HCT116 (cell line): ENCODE results near the gene COLEC11. TPM values are rescaled to one million over a fixed set of nuclear protein-coding genes. Genes with fewer than 3 reads are reported as not detected.

ENCODE experiments used
- ATAC-seq: fragments of 200-7000 bp; cut with Tn5 transposase; 2 replicates; pipeline ENCODE4 v1.9.1; 2020; ENCODE audit warnings: mild to moderate bottlenecking, moderate library complexity
- BruUV-seq: library from RNA; stranded (reverse); fragments of 400-500 nt; replicated peaks from 2 replicates; lab custom pipeline; 2021; lab: Mats Ljungman, UMichigan
- CTCF ChIA-PET: fragments of 300-600 bp; sonication (Branson Sonifier 250); formaldehyde crosslinking; loops from one replicate; lab custom pipeline; 2021; ENCODE audit warnings: antibody characterized with exemption; lab: Charles Lee
- POLR2A ChIA-PET: fragments of 300-600, 350-600 bp; sonication (Branson Sonifier 250); formaldehyde crosslinking; loops from one replicate; lab custom pipeline; 2021; ENCODE audit warnings: antibody characterized with exemption; lab: Charles Lee
- RAD21 ChIA-PET, 2 experiments: fragments of 300-600 bp; sonication (Branson Sonifier 250); formaldehyde crosslinking; loops; one replicate each; lab custom pipeline; 2023; ENCODE audit warnings: low total read pairs in 2 of 2; ENCODE audit not compliant: uncharacterized antibody in 2 of 2, unreplicated experiment in 2 of 2, low non-redundant PET in 1 of 2; lab: Charles Lee
- DNase-seq: peaks from one replicate; pipeline ENCODE4 v3.0.0-alpha.2; 2010; ENCODE audit warnings: low read depth, low spot score
- H2AFZ ChIP-seq: fragments of 200-600 bp; shearing (Covaris generic), sonication (generic); 2 replicates; pipeline ENCODE4 v1.6.1; 2017; ENCODE audit warnings: low read depth, mixed run types, mixed read lengths, antibody characterized with exemption, low read length; ENCODE audit not compliant: poor library complexity, severe bottlenecking
- H3K27ac ChIP-seq: 2 replicates; pipeline ENCODE4 v1.5.1; 2012; ENCODE audit warnings: low read depth, low read length
- H3K27me3 ChIP-seq: fragments of 200-600 bp; sonication (generic); 2 replicates; pipeline ENCODE4 v1.6.1; 2016; ENCODE audit warnings: mixed run types, low read length, mixed read lengths; ENCODE audit not compliant: insufficient read depth
- H3K36me3 ChIP-seq, 2 experiments: fragments of 200-500 bp in 1 of 2; fragments of 200-600 bp in 1 of 2; sonication (Bioruptor generic) in 1 of 2; sonication (generic) in 1 of 2; 2 replicates each; pipeline versions ENCODE4 v1.5.1 to v1.6.1; 2014 to 2016; ENCODE audit warnings: low read length in 2 of 2, inconsistent platforms in 1 of 2, mixed read lengths in 1 of 2, mixed run types in 1 of 2; ENCODE audit not compliant: insufficient read depth in 2 of 2, control insufficient read depth in 1 of 2
- H3K4me1 ChIP-seq, 2 experiments: fragments of 200-600 bp in 1 of 2; sonication (generic) in 1 of 2; 2 replicates each; pipeline versions ENCODE4 v1.5.1 to v1.6.1; 2012 to 2017; ENCODE audit warnings: low read length in 2 of 2, inconsistent platforms in 1 of 2, mild to moderate bottlenecking in 1 of 2, mixed read lengths in 1 of 2, mixed run types in 1 of 2, moderate library complexity in 1 of 2; ENCODE audit not compliant: insufficient read depth in 2 of 2, control insufficient read depth in 1 of 2
- H3K4me2 ChIP-seq: fragments of 200-600 bp; sonication (generic); 2 replicates; pipeline ENCODE4 v1.6.1; 2017; ENCODE audit warnings: mixed run types, low read length, mixed read lengths
- H3K4me3 ChIP-seq, 2 experiments: fragments of 200-600 bp in 1 of 2; sonication (generic) in 1 of 2; replicated peaks in 1 of 2; 2 replicates each; pipeline ENCODE4 v1.5.1; 2011 to 2016; ENCODE audit warnings: low read length in 2 of 2, control low read depth in 1 of 2, low read depth in 1 of 2, mild to moderate bottlenecking in 1 of 2, mixed read lengths in 1 of 2, mixed run types in 1 of 2
- H3K79me2 ChIP-seq: fragments of 200-600 bp; sonication (generic); 2 replicates; pipeline ENCODE4 v1.6.1; 2017; ENCODE audit warnings: mild to moderate bottlenecking, mixed run types, low read length, moderate library complexity, mixed read lengths; ENCODE audit not compliant: insufficient read depth
- H3K9ac ChIP-seq: fragments of 200-600 bp; sonication (generic); 2 replicates; pipeline ENCODE4 v1.6.1; 2016; ENCODE audit warnings: low read length, mixed read lengths
- H3K9me2 ChIP-seq: fragments of 200-600 bp; sonication (generic), shearing (Covaris generic); 2 replicates; pipeline ENCODE4 v1.6.1; 2017; ENCODE audit warnings: mixed run types, mild to moderate bottlenecking, moderate library complexity; ENCODE audit not compliant: insufficient read depth
- H3K9me3 ChIP-seq, 2 experiments: fragments of 200-500 bp in 1 of 2; fragments of 200-600 bp in 1 of 2; sonication (Bioruptor generic) in 1 of 2; sonication (generic) in 1 of 2; 2 replicates each; pipeline ENCODE4 v1.6.1; 2014 to 2017; ENCODE audit warnings: low read length in 2 of 2, mixed read lengths in 2 of 2, inconsistent platforms in 1 of 2, low read depth in 1 of 2, mild to moderate bottlenecking in 1 of 2, mixed run types in 1 of 2, moderate library complexity in 1 of 2; ENCODE audit not compliant: control insufficient read depth in 1 of 2, insufficient read depth in 1 of 2
- H4K20me1 ChIP-seq: fragments of 200-600 bp; sonication (generic), shearing (Covaris generic); 2 replicates; pipeline ENCODE4 v1.6.1; 2017; ENCODE audit warnings: mixed run types, mild to moderate bottlenecking, moderate library complexity; ENCODE audit not compliant: insufficient read depth
- ATF3 ChIP-seq: IDR thresholded peaks from 2 replicates; pipeline ENCODE4 v1.6.1; 2012
- CBX3 ChIP-seq: IDR thresholded peaks from 2 replicates; pipeline ENCODE4 v1.6.1; 2012; ENCODE audit warnings: low read depth
- CEBPB ChIP-seq: IDR thresholded peaks from 2 replicates; pipeline ENCODE4 v1.6.1; 2012; ENCODE audit warnings: low read depth
- ELF1 ChIP-seq: IDR thresholded peaks from 2 replicates; pipeline ENCODE4 v1.6.1; 2012; ENCODE audit warnings: low read depth, borderline replicate concordance
- EZH2 ChIP-seq: fragments of 200-600 bp; sonication (generic); IDR thresholded peaks from 2 replicates; pipeline ENCODE4 v1.6.1; 2017; ENCODE audit warnings: antibody characterized with exemption, mixed run types
- EZH2phosphoT487 ChIP-seq: fragments of 200-600 bp; IDR thresholded peaks from 2 replicates; pipeline ENCODE4 v1.6.1; 2018; ENCODE audit warnings: antibody characterized with exemption, borderline replicate concordance
- FOSL1 ChIP-seq: IDR thresholded peaks from 2 replicates; pipeline ENCODE4 v1.6.1; 2012; ENCODE audit warnings: low read depth
- JUND ChIP-seq: IDR thresholded peaks from 2 replicates; pipeline ENCODE4 v1.6.1; 2012
- MAX ChIP-seq: IDR thresholded peaks from 2 replicates; pipeline ENCODE4 v1.6.1; 2012
- POLR2A ChIP-seq: IDR thresholded peaks from 2 replicates; pipeline ENCODE4 v1.7.0; 2011; ENCODE audit warnings: borderline replicate concordance; ENCODE audit not compliant: insufficient read depth, insufficient read length; ENCODE audit errors: extremely low read depth
- POLR2AphosphoS5 ChIP-seq: IDR thresholded peaks from 2 replicates; pipeline ENCODE4 v1.6.1; 2011; ENCODE audit warnings: mild to moderate bottlenecking, low read depth, low read length, moderate library complexity
- SIN3A ChIP-seq: IDR thresholded peaks from 2 replicates; pipeline ENCODE4 v1.6.1; 2012; ENCODE audit warnings: low read depth
- SP1 ChIP-seq: IDR thresholded peaks from 2 replicates; pipeline ENCODE4 v1.6.1; 2012; ENCODE audit warnings: low read depth
- YY1 ChIP-seq: IDR thresholded peaks from 2 replicates; pipeline ENCODE4 v1.6.1; 2011; ENCODE audit warnings: low read length, low read depth, moderate library complexity, mild to moderate bottlenecking; ENCODE audit not compliant: insufficient replicate concordance; ENCODE audit errors: extremely low read depth
- ZFX ChIP-seq: fragments of 450-650 bp; IDR thresholded peaks from 2 replicates; pipeline ENCODE4 v1.6.1; 2017
- intact Hi-C: fragments of 100-400 bp; cut with micrococcal nuclease; formaldehyde crosslinking; loops from 2 replicates; pipeline ENCODE4 v1.10.0; 2022
- total RNA-seq: library from RNA; stranded (reverse); gene quantifications from one replicate; pipeline ENCODE4 v1.2.1, GENCODE V29; 2021; ENCODE audit not compliant: unreplicated experiment

COLEC11 gene
- total RNA-seq, 1 experiment from 2014 or later, result 0.15 TPM

- CTCF ChIA-PET, result no interaction called here
- no peaks in the 10 kb centered on the region for H3K9me2 ChIP-seq
- DNase-seq (no peak), ATAC-seq (peak; percentile 43)
- H3K9ac ChIP-seq, result no peak overlapping the region
- H3K4me3 ChIP-seq, result no peak overlapping the region
- TF ChIP-seq EZH2phosphoT487 (no peak), SIN3A (no peak), POLR2AphosphoS5 (peak; percentile 42)
- TF ChIP-seq, all 23 proteins: peak for 1
- intact Hi-C loops, result no loop called here
- H3K79me2 ChIP-seq, result peaks cover 51% of the 10 kb centered on the region
- no peak overlapping the region for H3K4me2 ChIP-seq
- H3K36me3 ChIP-seq, result peaks cover 54 to 59% of the 10 kb centered on the region in 2 experiments
- ChIA-PET POLR2A (no interaction called here), RAD21 (no interaction called here)
- no TSS peak for BruUV-seq
- H3K27me3 ChIP-seq, result no peaks in the 10 kb centered on the region
- H3K9me3 ChIP-seq, result no peaks in the 10 kb centered on the region
- no peak overlapping the region for H2AFZ ChIP-seq
- peaks cover 2 to 13% of the 10 kb centered on the region in 2 experiments; a peak in 3 of 4 replicates for H3K4me1 ChIP-seq
- H4K20me1 ChIP-seq, result peaks cover 38% of the 10 kb centered on the region; the same call in 1 of the 2 replicates
- no peak overlapping the region for H3K27ac ChIP-seq
Observed at GRCh38 chr2:3581367-3582262, 13.3 kb upstream of the COLEC11 start.

- ATAC-seq (no peak), DNase-seq (no peak)
- no peak overlapping the region for H3K9ac ChIP-seq
- no TSS peak for BruUV-seq
- ChIA-PET CTCF (no interaction called here), POLR2A (no interaction called here), RAD21 (no interaction called here)
- H3K27ac ChIP-seq, result no peak overlapping the region
- peaks cover 27% of the 10 kb centered on the region for H3K79me2 ChIP-seq
- intact Hi-C loops, result no loop called here
- H3K4me2 ChIP-seq, result no peak overlapping the region
- no peak overlapping the region for H2AFZ ChIP-seq
- H3K4me1 ChIP-seq, result no peaks in the 10 kb centered on the region
- no peaks in the 10 kb centered on the region for H3K9me2 ChIP-seq
- H4K20me1 ChIP-seq, result peaks cover 20% of the 10 kb centered on the region; the same call in 1 of the 2 replicates
- no peaks in the 10 kb centered on the region for H3K27me3 ChIP-seq
- no peaks in the 10 kb centered on the region for H3K9me3 ChIP-seq
- no peak overlapping the region for H3K4me3 ChIP-seq
- peaks cover 31 to 37% of the 10 kb centered on the region in 2 experiments for H3K36me3 ChIP-seq
- no peak for TF ChIP-seq POLR2A
- no peak for TF ChIP-seq ZFX
- TF ChIP-seq CEBPB, result no peak
- TF ChIP-seq FOSL1, result no peak
- no peak for TF ChIP-seq SIN3A
- TF ChIP-seq MAX, result no peak
- TF ChIP-seq YY1, result no peak
- TF ChIP-seq ELF1, result no peak
- TF ChIP-seq EZH2, result no peak
- no peak for TF ChIP-seq CBX3
- TF ChIP-seq ATF3, result no peak
- no peak for TF ChIP-seq SP1
- no peak for TF ChIP-seq JUND
- TF ChIP-seq, all 23 proteins: peak for 0
Observed at GRCh38 chr2:3584076-3584475, 10.8 kb upstream of the COLEC11 start.
